GM21515 (cell line): Measurements from ENCODE around the gene ADGRG3.

Experiments used
- ATAC-seq: cut with Tn5 transposase; IDR thresholded peaks from one replicate; pipeline ENCODE4 v1.9.1; 2021; ENCODE audit not compliant: unreplicated experiment

Gene ADGRG3

DNA sequence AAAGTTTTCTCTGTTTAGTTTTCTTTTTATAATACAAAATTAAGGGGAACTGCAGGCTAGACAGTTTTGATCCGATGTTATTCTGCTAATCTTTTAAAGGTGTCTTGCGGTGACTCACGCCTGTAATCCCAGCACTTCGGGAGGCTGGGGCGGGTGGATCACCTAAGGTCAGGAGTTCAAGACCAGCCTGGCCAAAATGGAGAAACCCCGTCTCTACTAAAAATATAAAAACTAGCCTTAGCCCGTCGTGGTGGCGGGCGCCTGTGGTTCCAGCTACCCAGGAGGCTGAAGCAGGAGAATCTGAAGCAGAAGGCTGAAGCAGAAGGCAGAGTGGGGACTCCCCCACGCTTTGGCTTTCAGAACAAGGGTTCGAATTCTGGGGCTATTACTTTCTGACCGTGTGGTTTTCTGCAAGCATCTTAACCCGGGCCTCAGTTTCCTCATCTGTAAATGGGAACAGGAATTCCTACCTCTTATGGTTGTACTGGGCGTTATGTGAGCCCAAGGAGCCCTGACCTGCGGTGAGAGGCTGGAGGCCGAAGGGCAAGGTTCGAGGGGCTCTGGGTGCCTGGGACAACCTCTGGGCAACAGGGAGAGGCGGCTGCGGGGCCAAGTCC is 66.3 kb downstream of the ADGRG3 start:
- no peak for ATAC-seq

DNA sequence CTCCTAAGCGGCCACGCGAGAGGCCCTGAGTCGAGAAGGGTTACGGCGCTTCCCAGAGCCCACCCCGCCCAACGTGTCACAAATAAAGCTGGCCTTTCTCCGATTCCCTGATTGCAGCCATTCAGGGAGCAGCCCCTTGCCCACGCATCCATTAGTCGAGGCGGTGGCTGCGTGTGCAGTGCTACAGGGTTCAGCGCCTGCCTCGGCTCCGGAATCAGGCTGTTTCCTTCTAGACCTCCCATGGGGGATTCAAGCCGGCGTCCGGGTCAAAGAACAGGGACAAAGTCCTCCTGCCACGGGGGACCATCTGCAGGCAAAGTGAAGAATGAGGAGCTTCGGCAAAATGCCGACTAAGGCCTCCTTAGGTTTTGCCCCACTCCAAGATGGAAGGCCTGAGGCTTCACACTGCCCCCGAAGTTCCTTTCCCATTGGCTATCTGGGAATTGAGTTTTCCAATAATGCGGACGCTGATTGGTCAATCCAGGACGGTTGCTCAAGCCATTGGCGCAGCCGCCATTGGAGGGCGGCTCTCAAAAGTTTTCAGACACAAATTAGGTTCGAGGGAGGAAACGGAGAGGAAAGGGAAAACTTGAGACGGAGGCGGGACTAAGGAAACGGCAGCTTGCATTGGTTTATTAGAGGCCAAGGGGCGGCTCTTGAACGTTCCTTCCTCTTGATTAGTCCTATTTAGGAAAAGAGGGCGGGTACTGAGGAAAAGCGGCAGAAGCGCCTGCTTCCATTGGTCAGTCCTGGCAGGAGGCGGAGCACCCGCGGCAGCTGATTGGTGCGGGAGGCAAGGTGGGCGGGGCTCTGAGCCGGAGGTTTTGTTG is 67.0 kb downstream of the ADGRG3 start:
- ATAC-seq: peak; percentile 87

DNA sequence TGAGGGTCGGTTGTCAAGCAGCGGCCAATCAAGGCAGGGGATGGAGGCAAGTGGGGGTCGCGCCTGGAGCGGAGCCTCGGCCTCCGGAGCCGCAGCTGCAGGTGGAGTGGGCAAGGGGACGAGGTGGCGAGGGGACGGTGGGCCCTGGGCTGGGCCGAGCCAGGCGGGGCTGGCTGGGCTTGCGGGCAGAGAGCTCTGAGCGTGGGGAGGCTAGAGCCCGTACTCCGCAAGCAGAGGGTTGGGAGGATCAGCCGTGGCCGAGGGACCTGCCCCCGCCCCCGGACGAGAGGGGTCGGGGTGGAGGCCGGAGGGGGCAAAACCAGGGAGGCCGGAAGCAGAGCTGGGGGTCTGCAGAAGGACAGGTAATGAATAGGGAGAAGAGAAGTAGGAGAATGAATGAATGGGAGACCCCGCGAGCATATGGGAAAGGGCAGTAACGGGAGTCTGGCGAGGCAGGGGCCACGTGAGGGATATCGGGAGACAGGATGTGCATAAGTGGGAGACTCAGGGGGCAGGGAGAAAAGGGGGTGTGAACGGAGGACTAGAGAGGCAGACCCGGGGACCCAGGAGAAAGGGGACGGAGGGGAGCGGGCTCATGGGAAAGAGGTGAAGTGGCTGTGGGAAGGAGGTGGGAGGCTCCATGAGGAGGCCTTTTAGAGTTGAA is 67.8 kb downstream of the ADGRG3 start, which contains the start of gene KATNB1:
KATNB1 (plus strand) TSS at position 16 of the 664 bp plus-strand sequence. CDS start 1,474 bp downstream, outside the sequence.
- ATAC-seq: peak; percentile 23

DNA sequence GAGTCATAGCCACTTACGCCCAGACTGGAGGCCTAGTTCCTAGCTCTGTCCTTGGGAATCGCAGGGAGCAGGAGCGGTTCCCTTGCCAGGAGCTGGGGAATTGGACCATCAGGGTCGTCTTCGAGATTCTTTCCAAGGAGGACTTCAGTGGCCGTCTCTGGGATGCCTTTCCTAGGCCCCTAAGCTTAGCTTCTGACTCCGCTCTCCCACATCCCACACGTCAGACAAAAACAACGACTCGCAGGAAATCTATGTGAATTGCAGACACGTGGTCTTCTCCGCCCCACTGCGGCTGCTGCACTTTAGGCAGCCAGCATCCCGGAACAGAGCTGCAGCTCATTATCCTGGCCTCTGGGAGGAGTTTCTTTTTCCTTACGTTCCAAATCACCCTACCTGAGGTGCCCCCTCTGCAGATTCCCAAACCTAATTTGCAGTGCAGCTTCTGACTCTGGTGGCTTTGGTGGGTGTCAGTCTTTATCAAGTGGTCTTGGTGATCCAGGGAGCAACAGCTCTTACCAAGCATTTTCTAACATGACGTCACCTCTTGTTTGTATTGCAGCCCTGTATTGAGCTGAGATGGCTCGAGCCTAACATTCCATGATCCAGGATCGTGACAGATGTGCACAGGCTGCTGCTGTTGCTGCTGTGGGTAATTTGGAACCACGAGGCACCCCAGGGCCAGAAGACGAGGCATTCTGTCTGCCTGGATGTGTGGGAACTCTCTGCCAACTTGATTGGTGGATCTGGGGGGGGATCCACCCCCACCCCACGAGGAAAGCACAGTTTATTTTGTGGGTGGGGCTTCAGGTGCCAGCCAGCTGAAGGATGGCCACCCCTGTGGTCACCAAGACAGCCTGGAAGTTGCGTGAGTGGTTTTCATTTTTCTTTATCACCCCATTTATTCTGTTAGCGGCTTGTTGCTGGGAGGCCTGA is 68.6 kb downstream of the ADGRG3 start:
- ATAC-seq: no peak

DNA sequence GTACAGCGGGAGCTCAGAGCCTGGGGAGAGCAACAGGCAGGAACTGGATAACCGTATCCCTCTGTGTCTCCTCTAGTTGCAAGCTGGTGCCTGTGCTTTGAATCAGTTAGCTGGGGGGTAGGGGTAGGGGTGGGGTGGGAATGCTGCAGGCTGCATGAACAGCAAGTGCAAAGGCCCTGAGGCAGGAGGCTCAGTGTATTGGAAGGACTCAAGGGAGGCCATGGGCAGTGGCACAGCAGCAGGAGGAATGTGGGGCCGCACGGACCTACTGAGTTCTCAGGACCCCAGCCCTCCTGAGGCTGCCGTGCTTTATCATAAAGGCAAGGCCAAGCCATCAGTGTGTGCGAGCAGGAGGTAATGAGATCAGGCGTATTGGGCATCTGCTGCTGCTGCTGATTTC is 70.7 kb downstream of the ADGRG3 start:
- no peak for ATAC-seq
